Measurements from ENCODE around the gene HSPB3. TPM values are rescaled to one million over a fixed set of nuclear protein-coding genes. Genes with fewer than 3 reads are reported as not detected.
A peak's percentile ranks its signal among the peaks of the same experiment; 100 is the strongest.
"Not testable (repeated sequence)": the region's sequence is repeated elsewhere in the genome, so short reads cannot be mapped to it uniquely, and the experiment has no call there.

The HSPB3 gene
- total RNA-seq, 4 donors from 2014 or later, result 1.7 TPM; not detected in 3

DNA sequence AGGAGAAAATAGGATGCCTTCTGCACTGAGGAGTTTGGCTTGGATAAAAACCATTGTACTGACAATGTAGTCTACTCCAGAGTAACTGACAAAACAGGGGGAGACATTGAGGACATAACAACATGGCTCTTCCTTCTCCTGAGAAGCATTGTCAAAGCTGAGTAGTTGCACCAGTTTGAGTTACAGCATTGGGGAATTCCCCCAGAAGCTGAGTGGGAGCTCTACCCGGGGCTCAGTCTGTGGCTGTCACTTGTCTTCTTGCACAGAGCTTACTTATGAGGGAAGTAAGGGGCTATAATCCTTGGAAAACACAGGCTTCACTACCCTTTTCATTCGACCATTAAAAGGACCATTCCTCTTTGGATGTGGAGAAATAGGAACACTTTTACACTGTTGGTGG, 21.2 kb downstream of the HSPB3 start:
- H3K36me3 ChIP-seq, result no peaks in the 10 kb centered on the region
- TF ChIP-seq POLR2A (IDR thresholded peaks at IDR 0.05), result no peak
- TF ChIP-seq, protein P1, sequence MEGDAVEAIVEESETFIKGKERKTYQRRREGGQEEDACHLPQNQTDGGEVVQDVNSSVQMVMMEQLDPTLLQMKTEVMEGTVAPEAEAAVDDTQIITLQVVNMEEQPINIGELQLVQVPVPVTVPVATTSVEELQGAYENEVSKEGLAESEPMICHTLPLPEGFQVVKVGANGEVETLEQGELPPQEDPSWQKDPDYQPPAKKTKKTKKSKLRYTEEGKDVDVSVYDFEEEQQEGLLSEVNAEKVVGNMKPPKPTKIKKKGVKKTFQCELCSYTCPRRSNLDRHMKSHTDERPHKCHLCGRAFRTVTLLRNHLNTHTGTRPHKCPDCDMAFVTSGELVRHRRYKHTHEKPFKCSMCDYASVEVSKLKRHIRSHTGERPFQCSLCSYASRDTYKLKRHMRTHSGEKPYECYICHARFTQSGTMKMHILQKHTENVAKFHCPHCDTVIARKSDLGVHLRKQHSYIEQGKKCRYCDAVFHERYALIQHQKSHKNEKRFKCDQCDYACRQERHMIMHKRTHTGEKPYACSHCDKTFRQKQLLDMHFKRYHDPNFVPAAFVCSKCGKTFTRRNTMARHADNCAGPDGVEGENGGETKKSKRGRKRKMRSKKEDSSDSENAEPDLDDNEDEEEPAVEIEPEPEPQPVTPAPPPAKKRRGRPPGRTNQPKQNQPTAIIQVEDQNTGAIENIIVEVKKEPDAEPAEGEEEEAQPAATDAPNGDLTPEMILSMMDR (IDR thresholded peaks at IDR 0.05), result no peak
- H3K27me3 ChIP-seq, result no peaks in the 10 kb centered on the region
- no peak overlapping the region for H3K27ac ChIP-seq
- H3K9me3 ChIP-seq, result no peaks in the 10 kb centered on the region
- intact Hi-C loops (cut with DNase I; ENCODE audit: low total_unique reads), result no loop called here
- no peaks in the 10 kb centered on the region for H3K4me1 ChIP-seq
- no peak for DNase-seq
- H3K4me3 ChIP-seq, result no peak overlapping the region

DNA sequence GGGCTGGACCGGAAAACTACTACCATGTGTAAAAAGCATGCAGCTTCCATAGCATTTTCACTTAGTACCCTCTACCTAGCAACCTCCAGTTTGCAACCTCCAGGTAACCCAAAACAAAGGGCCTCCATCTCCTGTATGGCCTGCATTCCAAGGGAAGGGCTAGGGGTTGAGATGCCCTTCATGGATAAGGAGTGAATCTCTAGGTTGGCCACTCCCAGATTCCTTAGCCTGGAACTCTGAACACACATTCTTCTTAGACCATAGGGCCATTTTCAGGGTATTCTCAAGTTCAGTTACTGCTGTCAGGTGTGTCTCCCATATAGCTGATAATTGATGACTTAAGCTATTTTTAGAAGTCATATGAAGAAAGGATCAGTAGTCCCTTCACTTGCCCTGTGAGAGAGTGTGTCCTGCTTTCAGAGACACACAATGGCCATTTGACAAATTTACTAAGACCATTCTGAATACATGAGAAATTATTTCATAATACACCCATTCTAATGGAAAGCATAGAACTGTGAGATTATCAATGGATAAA, 22.5 kb downstream of the HSPB3 start:
- no peak for TF ChIP-seq POLR2A (IDR thresholded peaks at IDR 0.05)
- TF ChIP-seq, protein P1 (IDR thresholded peaks at IDR 0.05), result no peak
- no peaks in the 10 kb centered on the region for H3K9me3 ChIP-seq

DNA sequence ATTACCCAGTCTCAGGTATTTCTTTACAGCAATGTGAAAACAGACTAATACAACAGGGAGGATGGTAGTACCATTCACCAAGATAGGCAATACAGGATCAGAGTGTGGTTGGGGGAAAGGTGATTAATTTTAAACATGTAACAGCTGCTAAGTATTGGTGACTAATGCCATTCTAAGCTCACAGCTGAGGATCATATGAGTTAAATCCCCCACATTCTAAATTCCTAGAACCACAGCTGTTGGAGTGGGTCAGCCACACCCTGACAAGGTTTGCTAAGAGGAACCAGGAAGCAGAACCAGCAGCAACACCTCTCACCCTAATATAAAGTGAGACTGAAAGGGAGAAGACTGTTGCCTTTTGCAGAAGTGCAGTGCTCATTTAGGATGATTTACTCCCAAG, 24.8 kb downstream of the HSPB3 start:
- TF ChIP-seq POLR2A (IDR thresholded peaks at IDR 0.05), result no peak
- TF ChIP-seq, protein P1 (IDR thresholded peaks at IDR 0.05), result no peak
- H3K4me3 ChIP-seq, result no peak overlapping the region
- H3K9me3 ChIP-seq, result no peaks in the 10 kb centered on the region
- H3K27ac ChIP-seq, result no peak overlapping the region
- intact Hi-C loops (cut with DNase I; ENCODE audit: low total_unique reads), result no loop called here
- no peaks in the 10 kb centered on the region for H3K27me3 ChIP-seq
- H3K4me1 ChIP-seq, result no peaks in the 10 kb centered on the region
- no peaks in the 10 kb centered on the region for H3K36me3 ChIP-seq
- DNase-seq, result no peak

More for the DNA sequence above, 22.5 kb downstream of the HSPB3 start:
- intact Hi-C loops (cut with DNase I; ENCODE audit: low total_unique reads), result no loop called here
- H3K4me1 ChIP-seq, result no peaks in the 10 kb centered on the region
- no peaks in the 10 kb centered on the region for H3K27me3 ChIP-seq
- H3K27ac ChIP-seq, result no peak overlapping the region
- H3K36me3 ChIP-seq, result no peaks in the 10 kb centered on the region
- H3K4me3 ChIP-seq, result no peak overlapping the region
- DNase-seq, result no peak

DNA sequence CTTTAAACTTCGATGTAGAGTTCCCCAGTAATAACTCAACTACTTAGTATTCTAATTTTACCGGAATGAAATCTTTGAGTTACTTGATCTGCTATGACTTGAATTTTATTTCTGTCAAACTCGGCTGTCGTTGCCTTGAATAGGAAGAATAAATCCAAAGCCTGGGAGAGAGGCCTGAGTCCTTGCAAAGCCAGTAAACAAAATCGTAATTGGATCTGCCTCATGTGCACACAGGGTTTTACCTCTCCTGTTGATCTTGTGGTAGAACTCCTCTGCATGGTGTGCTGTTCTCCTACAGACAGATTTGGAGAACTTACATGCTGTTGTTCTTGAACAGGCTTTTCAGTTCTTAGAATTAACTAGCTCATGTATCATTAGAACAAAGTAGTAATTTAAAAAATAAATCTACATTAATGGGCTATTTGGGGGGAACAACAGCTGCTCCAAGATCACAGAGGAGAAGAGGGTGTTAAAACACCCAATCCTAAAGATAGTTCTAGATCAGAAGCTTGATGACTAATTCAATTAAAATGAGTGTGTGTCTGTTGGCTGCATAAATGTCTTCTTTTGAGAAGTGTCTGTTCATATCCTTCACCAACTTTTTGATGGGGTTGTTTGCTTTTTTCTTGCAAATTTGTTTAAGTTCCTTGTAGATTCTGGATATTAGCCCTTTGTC, 28.9 kb downstream of the HSPB3 start:
- Histone ChIP-seq H3K9me3 (no peaks in the 10 kb centered on the region), H3K36me3 (no peaks in the 10 kb centered on the region)
- intact Hi-C loops (cut with DNase I; ENCODE audit: low total_unique reads), result no loop called here

DNA sequence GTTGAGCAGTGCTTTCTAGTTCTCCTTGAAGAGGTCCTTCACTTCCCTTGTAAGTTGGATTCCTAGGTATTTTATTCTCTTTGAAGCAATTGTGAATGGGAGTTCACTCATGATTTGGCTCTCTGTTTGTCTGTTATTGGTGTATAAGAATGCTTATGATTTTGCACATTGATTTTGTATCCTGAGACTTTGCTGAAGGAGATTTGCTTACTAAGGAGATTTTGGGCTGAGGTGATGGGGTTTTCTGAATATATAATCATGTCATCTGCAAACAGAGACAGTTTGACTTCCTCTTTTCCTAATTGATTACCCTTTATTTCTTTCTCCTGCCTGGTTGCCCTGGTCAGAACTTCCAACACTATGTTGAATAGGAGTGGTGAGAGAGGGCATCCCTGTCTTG, 30.2 kb downstream of the HSPB3 start:
- H3K4me3 ChIP-seq; intact Hi-C loops (cut with DNase I; ENCODE audit: low total_unique reads); H3K4me1 ChIP-seq; DNase-seq; H3K9me3 ChIP-seq; H3K36me3 ChIP-seq; H3K27me3 ChIP-seq; H3K27ac ChIP-seq: not testable (repeated sequence)

More for the DNA sequence above, 28.9 kb downstream of the HSPB3 start:
- Histone ChIP-seq H3K27ac (peak overlapping the region in 1 of 2 donors; percentile 51), H3K4me3 (no peak overlapping the region), H3K27me3 (no peaks in the 10 kb centered on the region), H3K4me1 (no peaks in the 10 kb centered on the region)
- no peak for DNase-seq
- TF ChIP-seq, protein P1 (IDR thresholded peaks at IDR 0.05), result no peak
- no peak for TF ChIP-seq POLR2A (IDR thresholded peaks at IDR 0.05)

DNA sequence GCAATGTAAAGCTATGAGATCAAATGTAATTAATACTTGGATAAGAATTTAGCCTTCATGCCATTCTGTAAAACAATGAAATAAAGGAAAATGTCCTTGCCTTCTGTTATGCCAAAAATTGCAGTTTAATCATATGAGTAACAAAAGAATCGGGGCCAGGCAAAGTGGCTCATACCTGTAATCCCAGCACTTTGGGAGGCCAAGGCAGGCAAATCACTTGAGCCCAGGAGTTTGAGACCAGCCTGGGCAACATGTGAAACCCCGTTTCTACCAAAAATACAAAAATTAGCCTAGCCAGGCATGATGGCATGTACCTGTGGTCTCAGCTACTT, 34.1 kb downstream of the HSPB3 start:
- H3K9me3 ChIP-seq; DNase-seq; H3K4me1 ChIP-seq; H3K4me3 ChIP-seq; H3K27ac ChIP-seq; H3K27me3 ChIP-seq; intact Hi-C loops (cut with DNase I; ENCODE audit: low total_unique reads); H3K36me3 ChIP-seq: not testable (repeated sequence)
